GM23248 (cell line): ENCODE measurements around the gene COL18A1. TPM values are rescaled to one million over a fixed set of nuclear protein-coding genes. Genes with fewer than 3 reads are reported as not detected.

Experiments
- DNase-seq: peaks from one replicate; pipeline ENCODE4 v3.0.0-alpha.2; 2015
- H2AFZ ChIP-seq: fragments of 200-600 bp; sonication (generic); 2 replicates; pipeline ENCODE4 v1.6.1; 2016; ENCODE audit warnings: antibody characterized with exemption
- H3F3A ChIP-seq: fragments of 200-600 bp; sonication (generic); 2 replicates; pipeline ENCODE4 v1.6.1; 2016; ENCODE audit warnings: mild to moderate bottlenecking, antibody characterized with exemption, mixed run types; ENCODE audit not compliant: insufficient read depth
- H3K27ac ChIP-seq: fragments of 200-600 bp; sonication (generic); 2 replicates; pipeline ENCODE4 v1.5.1; 2016; ENCODE audit warnings: mild to moderate bottlenecking
- H3K27me3 ChIP-seq: fragments of 200-600 bp; sonication (generic); replicated peaks from 2 replicates; pipeline ENCODE4 v1.6.1; 2016; ENCODE audit warnings: mild to moderate bottlenecking; ENCODE audit not compliant: insufficient read depth
- H3K36me3 ChIP-seq: fragments of 200-600 bp; sonication (generic); 2 replicates; pipeline ENCODE4 v1.6.1; 2016; ENCODE audit warnings: low read depth, mild to moderate bottlenecking
- H3K4me1 ChIP-seq: fragments of 200-600 bp; sonication (generic); 2 replicates; pipeline ENCODE4 v1.6.1; 2016; ENCODE audit warnings: mild to moderate bottlenecking; ENCODE audit not compliant: insufficient read depth
- H3K4me2 ChIP-seq: fragments of 200-600 bp; sonication (generic); one replicate; pipeline ENCODE4 v1.6.1; 2016; ENCODE audit warnings: mild to moderate bottlenecking; ENCODE audit not compliant: unreplicated experiment
- H3K4me3 ChIP-seq: fragments of 200-600 bp; sonication (generic); 2 replicates; pipeline ENCODE4 v1.5.1; 2016; ENCODE audit warnings: mild to moderate bottlenecking
- H3K79me2 ChIP-seq: fragments of 200-600 bp; sonication (generic); 2 replicates; pipeline ENCODE4 v1.6.1; 2016; ENCODE audit warnings: mild to moderate bottlenecking; ENCODE audit not compliant: insufficient read depth
- H3K9ac ChIP-seq: fragments of 200-600 bp; sonication (generic); 2 replicates; pipeline ENCODE4 v1.6.1; 2016; ENCODE audit warnings: mild to moderate bottlenecking
- H3K9me2 ChIP-seq: fragments of 200-600 bp; sonication (generic); 2 replicates; pipeline ENCODE4 v1.6.1; 2016; ENCODE audit warnings: mixed run types, mild to moderate bottlenecking, moderate library complexity; ENCODE audit not compliant: insufficient read depth
- H3K9me3 ChIP-seq: fragments of 200-600 bp; sonication (generic); one replicate; pipeline ENCODE4 v1.6.1; 2017; ENCODE audit warnings: low read depth
- H4K20me1 ChIP-seq: fragments of 200-600 bp; sonication (generic); 2 replicates; pipeline ENCODE4 v1.6.0; 2016; ENCODE audit not compliant: insufficient read depth
- EZH2 ChIP-seq: fragments of 200-600 bp; sonication (generic); IDR thresholded peaks from 2 replicates; pipeline ENCODE4 v1.6.1; 2018; ENCODE audit warnings: antibody characterized with exemption, mild to moderate bottlenecking; ENCODE audit not compliant: insufficient read depth, poor library complexity, severe bottlenecking
- EZH2phosphoT487 ChIP-seq: fragments of 200-600 bp; sonication (generic); IDR thresholded peaks from 2 replicates; pipeline ENCODE4 v1.6.1; 2018; ENCODE audit warnings: antibody characterized with exemption, moderate library complexity, mild to moderate bottlenecking, low read depth; ENCODE audit not compliant: insufficient read depth
- WGBS, 2 experiments: methylation state at CpG; one replicate each; pipeline ENCODE4 v1.1.6; 2015 to 2017; ENCODE audit warnings: low lambda C conversion rate in 2 of 2, low coverage in 1 of 2; ENCODE audit errors: missing lambda C conversion rate in 2 of 2; 5-methylcytosine and 5-hydroxymethylcytosine counted together
- in situ Hi-C: fragments of 300-500 bp; cut with MboI; formaldehyde crosslinking; loops from 2 replicates; pipeline ENCODE4 v1.15.0; 2020
- polyA plus RNA-seq: library from polyadenylated mRNA; unstranded; fragments of >200 nt; fragmentation: Nextera tagmentation; extraction: Ambion mirVana; gene quantifications from 2 replicates; pipeline ENCODE4 v1.2.1, GENCODE V29; 2016
- total RNA-seq: library from RNA; depleted of rRNA; stranded (reverse); fragments of >200 nt; shearing (Covaris generic); gene quantifications from 2 replicates; pipeline ENCODE4 v1.2.3, GENCODE V29; 2014

COL18A1 gene
- total and polyA plus RNA-seq, 2 experiments from 2014 or later = 1.7 to 30.5 TPM

- no peaks in the 10 kb centered on the region for H3K36me3 ChIP-seq
- TF ChIP-seq EZH2 = no peak
- TF ChIP-seq EZH2phosphoT487 = no peak
- H3F3A ChIP-seq = peaks cover 8% of the 10 kb centered on the region; the same call in 1 of the 2 replicates
- H4K20me1 ChIP-seq = no peaks in the 10 kb centered on the region
- no peak overlapping the region for H3K9ac ChIP-seq
- no peak for DNase-seq
- H3K4me1 ChIP-seq = no peaks in the 10 kb centered on the region
- H3K27me3 ChIP-seq = no peaks in the 10 kb centered on the region; the same call in 1 of the 2 replicates
- WGBS, 2 experiments = 90 to 93% methylated on average over 28 to 29 of the region's 29 CpGs
- no peaks in the 10 kb centered on the region for H3K9me2 ChIP-seq
- H3K27ac ChIP-seq = no peak overlapping the region
- no peaks in the 10 kb centered on the region for H3K79me2 ChIP-seq
- H3K4me3 ChIP-seq = no peak overlapping the region
- H3K9me3 ChIP-seq = no peaks in the 10 kb centered on the region
- no peak overlapping the region for H2AFZ ChIP-seq
- in situ Hi-C loops = no loop called here
- no peak overlapping the region for H3K4me2 ChIP-seq
Measured at GRCh38 chr21:45552696-45553391, 147.9 kb downstream of the COL18A1 start.

GRCh38 chr21:45554477-45555175, 149.7 kb downstream of the COL18A1 start:
- Histone ChIP-seq H3K27ac (no peak overlapping the region), H3F3A (peaks cover 8% of the 10 kb centered on the region; the same call in 1 of the 2 replicates), H3K36me3 (no peaks in the 10 kb centered on the region), H3K9me2 (no peaks in the 10 kb centered on the region), H2AFZ (peak overlapping the region; percentile 88), H3K9ac (peak overlapping the region; percentile 72), H3K4me2 (peak overlapping the region; percentile 91), H4K20me1 (no peaks in the 10 kb centered on the region), H3K79me2 (no peaks in the 10 kb centered on the region), H3K27me3 (no peaks in the 10 kb centered on the region; the same call in 1 of the 2 replicates), H3K4me1 (no peaks in the 10 kb centered on the region), H3K9me3 (no peaks in the 10 kb centered on the region), H3K4me3 (peak overlapping the region; percentile 81)
- 1% methylated on average over 35 to 50 of the region's 53 CpGs for WGBS, 2 experiments
- peak; percentile 75 for DNase-seq
- in situ Hi-C loops = no loop called here
- no peak for TF ChIP-seq EZH2phosphoT487
- TF ChIP-seq EZH2 = no peak

- H3K9ac ChIP-seq = no peak overlapping the region
- peak overlapping the region; percentile 59 for H3K4me3 ChIP-seq
- DNase-seq = no peak
- no peaks in the 10 kb centered on the region for H3K36me3 ChIP-seq
- no peaks in the 10 kb centered on the region for H4K20me1 ChIP-seq
- H2AFZ ChIP-seq = no peak overlapping the region
- no peaks in the 10 kb centered on the region for H3K79me2 ChIP-seq
- no peaks in the 10 kb centered on the region for H3K4me1 ChIP-seq
- in situ Hi-C loops = no loop called here
- WGBS, 2 experiments = 6% methylated on average over 20 of the region's 34 CpGs; no CpG with 5 or more reads in 1 of the 2 experiments
- H3K9me2 ChIP-seq = no peaks in the 10 kb centered on the region
- H3K4me2 ChIP-seq = no peak overlapping the region
- TF ChIP-seq EZH2phosphoT487 = no peak
- no peak for TF ChIP-seq EZH2
- H3K9me3 ChIP-seq = no peaks in the 10 kb centered on the region
- peaks cover 8% of the 10 kb centered on the region; the same call in 1 of the 2 replicates for H3F3A ChIP-seq
- H3K27me3 ChIP-seq = no peaks in the 10 kb centered on the region; the same call in 1 of the 2 replicates
- H3K27ac ChIP-seq = no peak overlapping the region
Measured at GRCh38 chr21:45555251-45555556, 150.2 kb downstream of the COL18A1 start.

- in situ Hi-C loops = no loop called here
- peak overlapping the region; percentile 51 for H3K4me2 ChIP-seq
- H3F3A ChIP-seq = peaks cover 8% of the 10 kb centered on the region; the same call in 1 of the 2 replicates
- no peaks in the 10 kb centered on the region for H4K20me1 ChIP-seq
- H3K36me3 ChIP-seq = no peaks in the 10 kb centered on the region
- DNase-seq = peak; percentile 80
- no peaks in the 10 kb centered on the region for H3K9me2 ChIP-seq
- WGBS, 2 experiments = 9 to 13% methylated on average over 45 to 51 of the region's 62 CpGs
- peak overlapping the region; percentile 32; the same call in 1 of the 2 replicates for H3K27ac ChIP-seq
- peak overlapping the region; percentile 62 for H3K9ac ChIP-seq
- peak overlapping the region; percentile 59 for H3K4me3 ChIP-seq
- H3K79me2 ChIP-seq = no peaks in the 10 kb centered on the region
- TF ChIP-seq EZH2 (no peak), EZH2phosphoT487 (no peak)
- H3K27me3 ChIP-seq = no peaks in the 10 kb centered on the region; the same call in 1 of the 2 replicates
- no peaks in the 10 kb centered on the region for H3K9me3 ChIP-seq
- H3K4me1 ChIP-seq = no peaks in the 10 kb centered on the region
- peak overlapping the region; percentile 78 for H2AFZ ChIP-seq
Measured at GRCh38 chr21:45555557-45556301, 150.8 kb downstream of the COL18A1 start.
